Adipose tissue (tissue), 3 donors: ENCODE measurements around the gene KCNK15. TPM values are rescaled to one million over a fixed set of nuclear protein-coding genes. Genes with fewer than 3 reads are reported as not detected.

ENCODE experiments used
- H3K27ac ChIP-seq: one replicate; pipeline ENCODE4 v1.5.1; 2013; ENCODE audit warnings: low read depth, low read length
- WGBS, 3 donors: extraction: QIAGEN DNeasy Blood & Tissue Kit; methylation state at CpG; one replicate each; pipeline ENCODE4 v1.1.7; 2013; 5-methylcytosine and 5-hydroxymethylcytosine counted together
- polyA plus RNA-seq, 3 donors: library from polyadenylated mRNA; stranded (reverse); fragments of 200-250 nt; gene quantifications; one replicate each; pipeline ENCODE4 v1.2.3, GENCODE V29; 2013
- donor health status: healthy with polysubstance abuse.
- donor health status: Bipolar disorder and iron deficiency.
- donor health status: healthy.

KCNK15 gene
- polyA plus RNA-seq, 3 donors = 0.85 to 5.3 (median 2.4) TPM

DNA sequence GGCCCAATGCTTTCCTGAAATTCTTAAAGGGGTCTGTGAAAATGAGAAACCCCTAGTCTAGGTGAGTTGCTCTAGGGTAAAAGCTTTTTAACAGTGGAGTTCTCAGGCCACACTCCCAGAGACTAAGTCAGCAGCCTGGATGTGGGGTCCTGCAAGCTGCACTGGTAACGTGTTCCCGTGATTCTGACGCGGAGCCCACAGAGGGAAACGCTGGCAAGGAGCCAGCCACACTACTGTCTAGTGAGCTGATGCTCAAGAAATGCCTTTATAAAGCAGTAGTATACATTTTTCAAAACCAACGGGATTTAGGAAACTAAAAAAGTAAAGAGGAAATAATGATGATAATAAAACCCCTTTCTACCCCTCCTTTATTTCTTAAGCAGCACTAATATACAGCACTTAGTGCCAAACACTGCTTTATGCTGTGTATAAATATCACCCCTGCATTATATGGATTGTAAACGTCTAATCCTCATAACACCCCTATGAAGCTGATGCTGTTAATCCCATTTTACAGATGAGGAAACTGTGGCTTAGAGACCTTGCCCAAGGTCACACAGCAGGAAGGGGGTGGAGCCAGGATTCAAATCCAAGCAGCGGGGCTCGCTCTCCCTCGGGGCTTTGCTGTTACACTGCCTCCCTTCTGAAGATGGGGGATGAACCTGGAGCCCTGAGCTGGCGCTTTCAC is 25.0 kb downstream of the KCNK15 start:
- no peak overlapping the region for H3K27ac ChIP-seq
- WGBS, 3 donors = 52 to 59% (median 59%) methylated on average over 11 of the region's 11 CpGs

DNA sequence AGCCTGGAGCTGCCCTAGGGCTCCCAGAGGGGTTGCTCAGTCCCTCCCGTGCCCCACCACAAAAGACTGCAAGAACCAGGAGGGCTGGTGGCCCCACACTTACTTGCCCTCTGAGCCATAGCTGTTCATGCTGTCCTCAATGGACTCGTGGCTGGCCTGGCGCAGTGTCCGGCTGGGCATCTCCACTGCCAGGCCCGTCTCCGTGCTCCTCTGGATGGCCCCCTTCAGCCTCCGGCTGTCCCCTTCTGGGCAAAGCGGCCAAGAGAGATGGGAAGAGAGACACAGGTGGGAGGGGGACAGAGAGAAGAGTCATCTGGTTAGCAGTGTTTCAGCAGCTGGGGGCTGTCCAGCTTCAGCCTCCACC is 25.5 kb downstream of the KCNK15 start:
- no peak overlapping the region for H3K27ac ChIP-seq
- 83 to 85% (median 85%) methylated on average over 7 to 8 of the region's 8 CpGs for WGBS, 3 donors

DNA sequence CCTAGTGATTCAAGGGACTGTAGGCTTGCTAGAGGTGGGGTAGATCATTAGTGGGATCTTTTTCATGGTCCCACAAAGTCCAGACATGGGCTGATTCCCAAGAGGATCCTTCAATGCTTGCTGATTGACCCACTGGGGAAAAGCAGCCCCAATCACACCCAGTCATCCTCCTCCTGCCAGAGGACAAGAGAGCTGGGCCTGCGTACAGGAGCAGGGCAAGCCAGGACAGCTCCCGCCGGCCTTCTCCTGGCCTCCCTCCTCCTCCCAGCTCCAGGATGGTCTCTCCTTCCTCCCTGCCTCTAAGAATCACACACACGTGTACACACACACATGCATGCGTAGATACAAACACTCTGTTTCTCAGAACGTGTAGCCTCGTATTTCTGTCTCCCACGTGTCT is 27.0 kb downstream of the KCNK15 start:
- 51 to 80% (median 53%) methylated on average over 8 of the region's 8 CpGs for WGBS, 3 donors
- H3K27ac ChIP-seq = no peak overlapping the region

DNA sequence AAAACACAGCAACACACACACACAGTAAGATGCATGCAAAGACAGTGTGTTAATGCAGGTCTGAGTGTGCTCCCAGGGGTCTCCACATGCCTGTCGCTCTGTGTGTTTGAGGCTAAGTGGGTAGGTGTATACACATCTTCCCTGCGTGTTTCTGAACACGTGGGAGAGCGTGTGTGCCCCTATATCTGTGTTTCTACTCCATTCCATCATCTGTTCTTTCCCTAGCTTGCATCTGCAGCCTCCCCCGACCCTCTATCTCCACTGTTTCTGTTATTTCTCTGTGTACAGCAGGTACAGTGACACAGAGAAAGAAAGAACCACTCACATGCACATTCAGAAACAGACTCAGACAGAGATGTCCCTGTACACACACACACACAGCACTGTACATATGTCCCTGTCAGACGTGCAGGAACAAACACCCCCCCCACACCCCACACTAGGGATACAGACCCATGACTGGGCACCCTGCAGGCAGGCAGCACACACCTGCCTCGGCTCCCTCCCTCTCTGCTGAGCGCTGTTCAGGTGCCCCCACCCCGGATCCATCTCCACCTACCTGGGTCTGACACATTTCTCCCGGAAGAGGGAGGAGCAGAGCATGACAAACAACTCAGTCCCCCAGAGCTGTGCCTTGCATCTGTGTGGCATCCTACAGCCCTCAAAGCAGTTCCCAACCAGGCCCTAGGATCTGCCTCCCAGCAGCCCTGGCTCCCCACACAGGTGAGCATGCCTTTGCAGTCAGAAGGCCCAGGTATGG is 27.6 kb downstream of the KCNK15 start:
- WGBS, 3 donors = 37 to 57% (median 56%) methylated on average over 10 of the region's 10 CpGs
- no peak overlapping the region for H3K27ac ChIP-seq

DNA sequence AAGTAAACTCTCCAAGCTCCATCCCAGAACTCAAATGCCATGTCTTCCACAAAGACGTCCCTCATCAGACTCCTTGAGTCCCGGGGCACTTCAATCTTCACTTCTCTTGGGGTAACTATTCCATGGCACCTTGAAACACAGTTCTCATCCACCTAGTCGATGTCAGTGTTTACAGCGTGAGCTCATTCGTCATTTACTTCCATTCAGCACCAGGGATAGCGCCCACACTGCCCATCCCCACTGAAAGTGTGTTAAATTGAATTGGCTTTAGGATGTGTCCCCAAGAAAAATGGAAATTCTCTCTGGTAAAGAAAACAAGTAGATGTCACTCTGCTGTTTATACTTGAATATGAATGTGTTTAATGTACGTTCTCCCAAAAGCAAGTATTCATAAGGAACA is 31.3 kb downstream of the KCNK15 start:
- WGBS, 3 donors = 15% methylated on average over 7 of the region's 7 CpGs

DNA sequence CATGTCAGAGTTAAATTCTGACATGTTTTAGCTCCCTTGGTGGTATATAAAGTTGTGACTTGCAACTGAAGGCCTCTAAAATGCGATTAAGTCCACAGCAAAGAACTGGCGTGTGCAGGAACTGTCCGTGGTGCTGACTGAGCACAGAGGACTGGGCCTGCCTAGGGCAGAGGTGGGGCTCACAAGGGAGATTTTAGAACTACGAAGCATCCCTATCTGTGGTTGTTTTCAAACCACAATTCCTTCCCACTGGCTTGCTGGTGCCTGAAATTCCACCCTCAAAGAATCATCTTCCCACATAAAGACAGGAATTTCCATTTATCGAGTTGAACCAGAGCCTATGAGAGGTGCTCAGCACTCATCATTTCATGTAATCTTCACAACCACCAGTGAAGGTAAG is 34.6 kb downstream of the KCNK15 start:
- 26 to 28% (median 28%) methylated on average over 5 of the region's 5 CpGs for WGBS, 3 donors

More for the DNA sequence above, 31.3 kb downstream of the KCNK15 start:
- no peak overlapping the region for H3K27ac ChIP-seq

DNA sequence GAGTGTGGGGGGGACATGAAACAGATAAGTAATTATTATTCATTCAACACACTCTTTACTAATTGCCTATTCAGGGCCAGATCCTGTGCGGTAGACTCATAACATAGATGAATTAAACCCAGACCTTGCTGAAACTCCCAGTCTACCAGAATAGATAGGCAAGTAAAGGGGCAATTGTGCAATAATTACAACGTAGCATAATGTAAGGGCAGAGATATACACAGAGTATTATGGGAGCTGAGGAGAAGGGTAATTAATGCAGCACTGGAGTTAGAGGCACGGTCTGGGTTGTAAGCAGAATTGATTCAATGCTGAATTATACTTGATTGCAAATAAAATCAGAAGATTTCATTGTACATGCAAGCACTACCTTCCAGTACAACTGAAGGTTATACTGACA is 35.5 kb downstream of the KCNK15 start:
- 67 to 82% (median 79%) methylated on average over 3 of the region's 3 CpGs for WGBS, 3 donors
- no peak overlapping the region for H3K27ac ChIP-seq

More for the DNA sequence above, 34.6 kb downstream of the KCNK15 start:
- no peak overlapping the region for H3K27ac ChIP-seq

DNA sequence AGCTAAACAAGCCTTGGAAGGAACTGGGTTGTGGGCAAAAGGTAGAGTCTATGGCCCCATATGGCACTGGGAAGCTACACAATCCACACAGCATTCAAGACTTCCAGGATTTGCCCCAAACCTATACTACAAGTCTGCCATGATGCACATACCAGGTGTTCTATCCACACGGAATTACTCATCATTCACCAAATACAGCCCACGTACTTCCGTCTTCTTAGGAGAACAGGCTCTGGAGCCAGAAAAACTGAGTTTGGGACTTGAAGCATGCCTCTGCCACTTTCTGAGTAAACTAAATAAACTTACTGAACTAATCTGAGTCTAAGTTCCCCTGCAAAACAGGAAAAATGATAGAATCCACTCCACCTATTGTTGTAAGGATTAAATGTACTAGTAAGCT is 36.1 kb downstream of the KCNK15 start:
- WGBS, 3 donors = 73 to 81% (median 76%) methylated on average over 3 of the region's 3 CpGs
- H3K27ac ChIP-seq = no peak overlapping the region

DNA sequence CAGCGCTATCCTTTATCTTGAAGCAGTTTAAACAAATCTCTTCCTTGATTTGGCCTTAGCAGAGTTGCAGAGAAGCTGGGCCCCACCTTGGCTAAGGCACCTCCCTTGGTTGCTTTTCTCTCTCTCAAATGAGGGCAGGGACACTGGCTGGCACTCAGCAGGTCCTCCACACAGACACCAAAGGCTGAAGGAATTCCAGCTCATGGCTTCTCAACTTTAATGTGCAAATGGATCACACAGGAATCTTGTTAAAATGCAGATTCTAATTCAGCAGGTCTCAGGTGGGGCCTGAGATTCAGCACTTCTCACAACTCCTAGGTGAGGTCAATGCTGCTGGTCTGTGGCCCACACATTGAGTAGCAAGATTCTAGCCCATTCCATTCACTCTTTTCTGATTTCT is 39.0 kb downstream of the KCNK15 start:
- H3K27ac ChIP-seq = no peak overlapping the region
- 65 to 74% (median 74%) methylated on average over 1 of the region's 1 CpG for WGBS, 3 donors

DNA sequence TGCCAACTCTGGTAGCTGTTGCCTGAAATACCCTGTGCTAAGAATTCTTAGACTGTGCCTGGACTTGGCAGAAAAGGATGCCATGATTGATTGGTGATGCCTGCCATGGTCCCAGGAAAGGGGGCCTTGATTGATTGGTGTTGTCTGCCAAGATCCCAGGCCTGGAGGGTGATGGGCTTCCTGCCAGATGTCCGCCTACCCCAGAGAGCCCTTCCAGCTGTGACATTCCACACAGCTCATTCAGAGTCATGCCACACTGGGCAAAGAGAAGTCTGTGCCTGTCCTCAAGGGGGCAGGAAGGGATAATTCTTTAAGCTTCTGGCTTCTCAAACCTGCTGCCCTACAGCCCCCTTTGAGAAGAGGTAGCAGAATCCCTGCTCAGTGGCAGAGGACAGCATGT is 40.1 kb downstream of the KCNK15 start:
- WGBS, 3 donors = 5 to 35% (median 35%) methylated on average over 1 of the region's 1 CpG

DNA sequence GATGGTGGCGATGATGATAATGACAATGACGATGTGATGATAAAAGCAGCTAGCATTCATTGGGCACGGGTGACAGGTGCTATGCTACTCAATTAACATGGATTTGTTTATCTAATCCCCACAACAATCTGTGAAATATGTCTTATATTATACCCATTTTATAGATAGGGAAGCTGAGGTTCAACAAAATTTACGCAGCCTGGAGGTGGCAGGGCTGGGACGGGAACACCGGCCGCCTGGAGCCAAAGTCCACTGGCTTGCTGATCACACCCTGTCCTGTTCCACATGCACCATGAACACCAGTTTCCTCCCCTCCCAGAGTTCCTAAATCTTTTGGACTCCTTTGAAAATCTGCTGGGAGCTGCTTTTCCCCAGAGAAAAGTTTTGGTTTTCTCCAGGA is 41.6 kb downstream of the KCNK15 start:
- no peak overlapping the region for H3K27ac ChIP-seq
- WGBS, 3 donors = 77 to 92% (median 87%) methylated on average over 7 of the region's 7 CpGs

More for the DNA sequence above, 40.1 kb downstream of the KCNK15 start:
- H3K27ac ChIP-seq = no peak overlapping the region

DNA sequence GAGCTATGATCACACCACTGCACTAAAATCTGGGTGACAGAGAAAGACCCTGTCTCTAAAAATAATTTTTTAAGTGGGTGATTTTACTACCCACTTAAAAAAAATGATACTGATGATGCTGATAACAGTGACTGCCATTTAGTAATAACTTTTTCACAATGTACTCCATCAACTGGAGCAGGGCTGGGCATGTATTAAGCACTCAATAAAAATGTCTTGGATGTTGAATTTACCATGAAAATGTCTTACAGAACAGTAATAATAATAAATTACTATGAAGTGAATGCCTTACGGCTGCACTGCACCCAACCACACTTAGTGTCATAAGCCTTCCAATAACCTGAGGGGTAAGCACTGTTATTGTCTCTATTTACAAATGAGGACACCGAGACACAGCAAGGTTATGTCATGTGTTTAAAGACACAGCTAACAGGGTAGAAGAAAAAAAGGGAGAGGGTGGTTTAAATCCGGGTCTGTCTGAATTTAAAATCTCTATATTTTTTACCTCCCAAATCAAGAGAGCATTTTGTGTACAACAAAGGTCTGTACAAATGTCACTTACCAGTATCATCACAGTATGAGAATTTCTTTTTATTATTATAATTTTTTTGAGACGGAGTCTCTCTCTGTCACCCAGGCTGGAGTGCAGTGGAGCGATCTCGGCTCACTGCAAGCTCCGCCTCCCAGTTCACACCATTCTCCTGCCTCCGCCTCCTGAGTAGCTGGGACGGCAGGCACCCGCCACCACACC is 43.2 kb downstream of the KCNK15 start:
- WGBS, 3 donors = 73 to 87% (median 77%) methylated on average over 10 of the region's 10 CpGs
- H3K27ac ChIP-seq = no peak overlapping the region

DNA sequence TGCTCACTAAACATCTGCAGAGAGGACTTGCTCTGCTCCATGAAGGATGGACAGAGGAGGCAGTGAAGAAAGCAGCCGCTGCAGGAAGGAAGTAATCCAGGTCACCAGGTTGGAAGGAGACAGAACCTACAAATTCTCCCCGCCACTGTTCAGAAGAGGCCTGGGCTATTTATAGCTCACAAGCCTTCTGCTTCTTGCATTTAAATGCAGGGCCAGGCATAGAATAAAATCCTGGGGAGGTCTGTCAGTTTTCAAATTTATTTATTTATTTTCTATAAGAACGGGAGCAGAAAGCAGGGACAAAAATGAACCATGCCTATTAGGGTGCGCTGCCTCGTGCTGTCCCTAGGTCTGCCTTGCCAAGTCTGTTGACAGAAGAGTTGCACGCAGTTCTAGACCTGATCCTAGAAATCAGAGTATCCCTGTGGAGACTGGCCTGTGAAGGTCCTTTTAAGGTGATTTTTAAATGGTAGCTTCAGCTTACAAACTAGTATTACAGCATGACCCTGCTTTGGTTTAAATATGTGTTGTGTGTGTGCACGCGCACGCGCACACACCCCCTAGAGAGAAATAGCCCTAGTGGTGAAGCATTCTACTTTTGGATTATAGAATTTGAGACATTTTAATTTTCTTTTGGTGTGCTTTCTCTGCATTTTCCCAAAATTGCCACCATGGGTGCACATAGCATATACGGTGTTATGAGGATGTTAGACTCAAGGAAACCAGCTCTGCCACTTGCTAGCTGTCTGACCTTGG is 45.2 kb downstream of the KCNK15 start:
- 75 to 81% (median 77%) methylated on average over 11 of the region's 11 CpGs for WGBS, 3 donors

DNA sequence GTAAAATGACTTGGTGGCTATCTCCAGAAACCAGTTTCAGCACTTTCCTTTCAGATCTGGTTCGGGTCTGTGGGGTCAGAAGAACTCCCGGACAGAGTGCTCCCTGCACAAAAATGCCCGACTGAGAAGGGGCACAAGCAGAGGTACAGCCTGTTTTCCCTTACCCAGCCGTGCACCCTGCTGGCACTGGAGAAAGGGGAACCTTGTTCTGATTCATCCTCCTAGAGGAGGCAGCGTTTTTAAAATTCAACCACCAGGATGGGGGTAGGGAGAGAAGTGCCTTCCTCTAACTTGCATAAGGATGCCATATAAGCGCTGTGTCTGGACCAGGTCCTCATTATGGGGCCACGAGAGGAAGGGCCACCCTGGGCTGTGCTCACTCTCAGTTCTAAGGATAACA is 47.1 kb downstream of the KCNK15 start:
- WGBS, 3 donors = 59 to 64% (median 61%) methylated on average over 7 of the region's 7 CpGs

More for the DNA sequence above, 45.2 kb downstream of the KCNK15 start:
- H3K27ac ChIP-seq = no peak overlapping the region

DNA sequence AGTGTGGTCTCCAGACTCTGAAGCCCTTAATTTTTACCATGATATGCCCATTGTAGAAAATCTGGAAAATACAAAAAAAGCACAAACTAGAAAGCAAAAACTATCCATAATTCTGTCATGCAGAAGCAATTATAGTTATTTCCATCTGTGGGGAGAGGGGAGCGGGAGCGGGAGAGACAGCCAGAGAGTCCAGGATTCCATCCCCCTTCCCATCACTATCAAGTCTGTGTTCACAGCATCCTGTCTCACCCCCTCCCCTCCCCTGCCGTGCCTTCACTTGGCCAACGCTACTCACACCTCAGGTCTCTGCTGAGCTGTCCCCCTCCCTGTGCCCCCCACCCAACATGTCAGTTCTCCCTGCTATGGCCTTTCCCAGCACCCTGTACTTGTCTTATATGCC is 50.2 kb downstream of the KCNK15 start:
- H3K27ac ChIP-seq = no peak overlapping the region
- whole genome bisulfite sequencing, 3 donors = 32 to 56% (median 38%) methylated on average over 4 of the region's 4 CpGs

More for the DNA sequence above, 47.1 kb downstream of the KCNK15 start:
- H3K27ac ChIP-seq = no peak overlapping the region

DNA sequence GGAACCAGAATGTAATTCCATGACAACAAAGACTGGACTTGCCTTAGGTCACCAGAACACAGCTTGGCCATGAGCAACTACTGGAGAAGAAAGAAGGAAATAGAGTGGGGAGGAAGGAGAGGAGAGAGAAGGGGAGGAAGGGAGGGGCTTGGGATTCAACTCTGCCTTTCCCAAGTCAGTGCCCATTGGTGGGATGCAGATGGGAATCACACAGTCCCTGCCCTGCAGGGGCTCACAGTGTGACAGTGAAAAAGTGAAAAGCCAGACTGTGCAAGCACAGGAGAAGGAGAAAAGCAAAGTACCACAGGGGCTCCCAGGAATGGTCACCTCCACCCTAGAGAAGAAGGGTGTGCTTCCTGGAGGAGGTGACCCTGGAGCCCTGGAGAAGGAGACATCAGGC is 50.6 kb downstream of the KCNK15 start:
- H3K27ac ChIP-seq = no peak overlapping the region

DNA sequence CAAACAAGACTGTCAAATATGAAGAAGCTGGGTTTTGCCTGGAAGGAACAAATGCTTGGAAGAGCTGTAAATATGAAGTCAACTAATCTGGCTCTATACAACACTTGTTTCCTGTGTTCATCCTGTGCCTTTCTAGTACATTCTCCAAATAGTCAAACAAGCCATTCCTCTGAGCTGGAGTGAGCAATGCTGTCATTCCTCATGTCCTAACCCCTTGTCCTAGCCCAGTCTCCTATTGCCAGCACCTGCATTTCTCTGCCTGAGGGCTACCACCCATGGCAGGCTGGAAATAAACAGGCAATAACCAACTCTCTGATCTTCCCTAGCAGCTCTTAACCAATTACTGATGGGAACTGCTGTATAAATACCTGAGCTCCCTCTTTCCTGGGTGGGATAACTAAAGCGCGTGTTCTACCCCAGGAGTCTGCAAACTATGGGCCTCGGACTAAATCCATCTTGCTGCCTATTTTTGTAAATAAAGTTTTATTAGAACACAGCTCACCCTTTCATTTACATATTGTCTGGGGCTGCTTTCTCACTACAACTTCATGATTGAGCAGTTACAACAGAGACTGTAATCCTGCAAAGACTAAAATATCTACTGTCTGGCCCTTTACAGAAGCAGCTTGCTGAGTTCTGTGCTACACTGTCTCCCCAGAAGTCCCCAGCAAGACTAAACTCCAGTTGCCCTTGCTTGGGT is 51.2 kb downstream of the KCNK15 start:
- H3K27ac ChIP-seq = no peak overlapping the region
- 88 to 92% (median 92%) methylated on average over 3 of the region's 3 CpGs for WGBS, 3 donors

DNA sequence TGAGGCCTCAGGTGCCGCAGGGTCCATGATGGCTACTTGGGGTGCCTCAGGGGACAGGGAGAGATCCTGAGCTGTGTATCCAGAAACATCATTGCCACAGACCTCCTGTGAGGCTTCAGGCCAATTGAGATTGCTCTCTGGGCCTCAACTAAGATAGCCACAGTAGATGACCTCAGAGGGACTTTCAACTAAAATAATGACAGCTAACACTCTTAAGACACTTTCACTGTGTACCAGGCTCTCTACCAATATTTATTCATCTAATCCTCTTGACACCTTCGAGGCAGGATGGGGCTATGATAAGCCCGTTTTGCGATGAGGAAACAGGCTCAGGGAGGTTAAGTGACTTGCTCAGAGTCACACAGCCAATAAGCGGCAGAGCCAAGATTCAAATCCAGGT is 54.0 kb downstream of the KCNK15 start:
- H3K27ac ChIP-seq = no peak overlapping the region
- 79 to 93% (median 89%) methylated on average over 5 of the region's 5 CpGs for WGBS, 3 donors
